Esophagus (tissue), 2 donors: ENCODE data around the gene TLX2. TPM values are rescaled to one million over a fixed set of nuclear protein-coding genes. Genes with fewer than 3 reads are reported as not detected.
"Not testable (repeated sequence)": the region's sequence is repeated elsewhere in the genome, so short reads cannot be mapped to it uniquely, and the experiment has no call there.

Experiments used
- H3K27ac ChIP-seq, 2 donors: one replicate each; pipeline ENCODE4 v1.5.1; 2013; ENCODE audit warnings: low read depth in 2 of 2, mild to moderate bottlenecking in 2 of 2, inconsistent platforms in 1 of 2, low read length in 1 of 2, moderate library complexity in 1 of 2
- H3K27me3 ChIP-seq, 2 donors: one replicate each; pipeline ENCODE4 v1.6.1; 2013; ENCODE audit warnings: low read length in 2 of 2, control low read depth in 1 of 2, mild to moderate bottlenecking in 1 of 2; ENCODE audit not compliant: insufficient read depth in 2 of 2, control insufficient read depth in 1 of 2
- H3K36me3 ChIP-seq, 2 donors: one replicate each; pipeline ENCODE4 v1.6.1; 2013; ENCODE audit warnings: low read length in 1 of 2; ENCODE audit not compliant: control insufficient read depth in 2 of 2, insufficient read depth in 2 of 2
- H3K4me1 ChIP-seq, 2 donors: one replicate each; pipeline ENCODE4 v1.6.1; 2013; ENCODE audit warnings: low read length in 1 of 2; ENCODE audit not compliant: control insufficient read depth in 2 of 2, insufficient read depth in 2 of 2
- H3K4me3 ChIP-seq, 2 donors: one replicate each; pipeline ENCODE4 v1.5.1; 2013; ENCODE audit warnings: low read length in 2 of 2, mild to moderate bottlenecking in 2 of 2, low read depth in 1 of 2, moderate library complexity in 1 of 2
- H3K9me3 ChIP-seq, 2 donors: one replicate each; pipeline ENCODE4 v1.6.1; 2013; ENCODE audit warnings: mild to moderate bottlenecking in 2 of 2, low read depth in 1 of 2, low read length in 1 of 2, moderate library complexity in 1 of 2; ENCODE audit not compliant: control insufficient read depth in 2 of 2, insufficient read depth in 1 of 2
- WGBS, 2 donors: extraction: QIAGEN DNeasy Blood & Tissue Kit; methylation state at CpG; one replicate each; pipeline ENCODE4 v1.1.7; 2013; 5-methylcytosine and 5-hydroxymethylcytosine counted together
- polyA plus RNA-seq, 2 donors: library from polyadenylated mRNA; stranded (reverse); fragments of 200-250 nt; gene quantifications; one replicate each; pipeline ENCODE4 v1.2.3, GENCODE V29; 2013
- donor health status: healthy with polysubstance abuse.
- donor health status: Bipolar disorder and iron deficiency.

The TLX2 gene
- under 1 TPM in 1 of 2 donors, not detected in 1; 0.01 TPM for polyA plus RNA-seq

- Histone ChIP-seq H3K4me3 (no peak within 1 kb of the TSS), H3K9me3 (peaks cover 0 to 8% of the 10 kb centered on the region in 2 donors), H3K27ac (no peak within 1 kb of the TSS), H3K4me1 (peaks cover 18 to 20% of the 10 kb centered on the region in 2 donors), H3K36me3 (no peaks in the 10 kb centered on the region), H3K27me3 (peaks cover 4 to 34% of the 10 kb centered on the region in 2 donors)
- WGBS, 2 donors = 4% methylated on average over 69 to 82 of the region's 82 CpGs
Observed at GRCh38 chr2:74514368-74515270, at the start of gene TLX2. Gene TLX2, plus strand, starts transcription at chr2:74514450. Its CDS starts 357 bp downstream, at chr2:74514807.

- H3K36me3 ChIP-seq = peaks cover 0 to 14% of the 10 kb centered on the region in 2 donors
- not testable (repeated sequence) for H3K9me3 ChIP-seq, H3K4me1 ChIP-seq, H3K4me3 ChIP-seq, H3K27me3 ChIP-seq, H3K27ac ChIP-seq
- 93 to 94% methylated on average over 12 of the region's 12 CpGs for WGBS, 2 donors
Observed at GRCh38 chr2:74470742-74471141, 43.5 kb upstream of the TLX2 start.

GRCh38 chr2:74471332-74472065, 42.8 kb upstream of the TLX2 start:
- H3K27ac ChIP-seq = peak overlapping the region; percentile 95 to 99
- WGBS, 2 donors = 44 to 48% methylated on average over 16 of the region's 16 CpGs
- H3K4me3 ChIP-seq = peak overlapping the region; percentile 77 to 84
- no peaks in the 10 kb centered on the region for H3K27me3 ChIP-seq
- peaks cover 4 to 5% of the 10 kb centered on the region in 2 donors for H3K4me1 ChIP-seq
- no peaks in the 10 kb centered on the region for H3K9me3 ChIP-seq
- H3K36me3 ChIP-seq = peaks cover 0 to 14% of the 10 kb centered on the region in 2 donors

GRCh38 chr2:74472086-74472944, 41.9 kb upstream of the TLX2 start, which contains the start of gene MRPL53:
Gene MRPL53, minus strand, starts transcription at chr2:74472680. Its CDS starts 20 bp downstream, at chr2:74472660.
- Histone ChIP-seq H3K27me3 (no peaks in the 10 kb centered on the region), H3K4me1 (peaks cover 4 to 5% of the 10 kb centered on the region in 2 donors), H3K27ac (peak within 1 kb of the TSS; percentile 95 to 99), H3K36me3 (peaks cover 0 to 14% of the 10 kb centered on the region in 2 donors), H3K9me3 (no peaks in the 10 kb centered on the region), H3K4me3 (peak within 1 kb of the TSS; percentile 77 to 84)
- WGBS, 2 donors = 0 to 1% methylated on average over 66 of the region's 66 CpGs

GRCh38 chr2:74472945-74473258, 41.3 kb upstream of the TLX2 start:
- Histone ChIP-seq H3K9me3 (no peaks in the 10 kb centered on the region), H3K4me1 (peaks cover 4 to 5% of the 10 kb centered on the region in 2 donors), H3K27me3 (no peaks in the 10 kb centered on the region), H3K27ac (peak overlapping the region; percentile 95 to 99), H3K4me3 (peak overlapping the region; percentile 77 to 84), H3K36me3 (peaks cover 0 to 17% of the 10 kb centered on the region in 2 donors)
- 4 to 10% methylated on average over 7 of the region's 7 CpGs for WGBS, 2 donors

- H3K9me3 ChIP-seq = no peaks in the 10 kb centered on the region
- 91 to 94% methylated on average over 6 of the region's 6 CpGs for WGBS, 2 donors
Observed at GRCh38 chr2:74474481-74474880, 39.8 kb upstream of the TLX2 start.

GRCh38 chr2:74474899-74475298, 39.4 kb upstream of the TLX2 start:
- no peak overlapping the region for H3K4me3 ChIP-seq
- WGBS, 2 donors = 90 to 91% methylated on average over 5 of the region's 5 CpGs
- no peak overlapping the region for H3K27ac ChIP-seq
- peaks cover 0 to 17% of the 10 kb centered on the region in 2 donors for H3K36me3 ChIP-seq
- H3K4me1 ChIP-seq = peaks cover 4 to 5% of the 10 kb centered on the region in 2 donors
- H3K9me3 ChIP-seq = no peaks in the 10 kb centered on the region
- no peaks in the 10 kb centered on the region for H3K27me3 ChIP-seq

More at GRCh38 chr2:74474481-74474880, 39.8 kb upstream of the TLX2 start:
- Histone ChIP-seq H3K27me3 (no peaks in the 10 kb centered on the region), H3K27ac (no peak overlapping the region), H3K36me3 (peaks cover 0 to 17% of the 10 kb centered on the region in 2 donors), H3K4me3 (no peak overlapping the region), H3K4me1 (peaks cover 4 to 5% of the 10 kb centered on the region in 2 donors)

- WGBS, 2 donors = 46 to 54% methylated on average over 3 of the region's 3 CpGs
- Histone ChIP-seq H3K36me3 (peaks cover 0 to 7% of the 10 kb centered on the region in 2 donors), H3K27ac (no peak overlapping the region), H3K4me3 (peak overlapping the region; percentile 76 to 84), H3K4me1 (peaks cover 13% of the 10 kb centered on the region in 2 donors), H3K27me3 (no peaks in the 10 kb centered on the region), H3K9me3 (no peaks in the 10 kb centered on the region)
Observed at GRCh38 chr2:74481431-74481830, 32.8 kb upstream of the TLX2 start.
